Erythroblast (primary cell): ENCODE results near the gene STX19.

ENCODE experiments used
- GATA1 ChIP-seq: IDR thresholded peaks from 2 replicates; pipeline ENCODE4 v1.6.1; 2011; ENCODE audit warnings: low read depth, mild to moderate bottlenecking, control low read depth, low read length, moderate library complexity
- POLR2A ChIP-seq: IDR thresholded peaks from 2 replicates; pipeline ENCODE4 v1.6.1; 2011; ENCODE audit warnings: mild to moderate bottlenecking, low read length

GRCh38 chr3:93989241-93989640 is 39.2 kb downstream of the STX19 start:
- TF ChIP-seq POLR2A (no peak), GATA1 (no peak)
